Stomach (tissue), 9 donors: Measurements from ENCODE around the gene FAM3A. TPM values are rescaled to one million over a fixed set of nuclear protein-coding genes. Genes with fewer than 3 reads are reported as not detected.

Experiments used
- DNase-seq, 2 donors: peaks; one replicate each; pipeline versions ENCODE4 v3.0.0 to v3.0.0-alpha.2; 2013 to 2019
- H3K27ac ChIP-seq, 5 donors: fragments of 200-600 bp in 4 of 5; sonication (generic) in 4 of 5; one replicate each; pipeline ENCODE4 v1.5.1; 2013 to 2019; ENCODE audit warnings: mild to moderate bottlenecking in 1 of 5, moderate library complexity in 1 of 5
- H3K27me3 ChIP-seq, 3 donors: fragments of 200-600 bp; sonication (generic); one replicate each; pipeline ENCODE4 v1.5.1; 2017 to 2019; ENCODE audit warnings: mixed run types in 1 of 3
- H3K36me3 ChIP-seq, 4 donors: fragments of 200-600 bp; sonication (generic); 1 replicate in 3 of 4; 2 replicates in 1 of 4; pipeline ENCODE4 v1.5.1; 2016 to 2019
- H3K4me1 ChIP-seq, 4 donors: fragments of 200-600 bp; sonication (generic); one replicate each; pipeline ENCODE4 v1.5.1; 2016 to 2019
- H3K4me3 ChIP-seq, 4 donors: fragments of 200-600 bp; sonication (generic) in 3 of 4; one replicate each; pipeline ENCODE4 v1.5.1; 2016 to 2019; ENCODE audit warnings: mild to moderate bottlenecking in 1 of 4
- H3K9me3 ChIP-seq, 4 donors: fragments of 200-600 bp; sonication (generic); one replicate each; pipeline ENCODE4 v1.5.1; 2016 to 2019
- CTCF ChIP-seq, 7 experiments: fragments of 450-650 bp in 4 of 7; fragments of 200-600 bp in 3 of 7; sonication (generic) in 3 of 7; IDR thresholded peaks; one replicate each; pipeline ENCODE4 v1.5.1; 2016 to 2019; ENCODE audit warnings: antibody characterized with exemption in 7 of 7, control low read depth in 2 of 7, mild to moderate bottlenecking in 1 of 7
- EP300 ChIP-seq: sonication (generic); formaldehyde crosslinking; IDR thresholded peaks from one replicate; pipeline ENCODE4 v1.6.1; 2017; ENCODE audit warnings: antibody characterized with exemption
- POLR2A ChIP-seq, 4 donors: fragments of 450-650 bp; IDR thresholded peaks; one replicate each; pipeline ENCODE4 v1.6.1; 2016; ENCODE audit warnings: antibody characterized with exemption in 4 of 4, control low read depth in 2 of 4, mild to moderate bottlenecking in 1 of 4, moderate library complexity in 1 of 4
- POLR2AphosphoS5 ChIP-seq, 3 donors: sonication (generic); formaldehyde crosslinking; IDR thresholded peaks; one replicate each; pipeline ENCODE4 v1.6.1; 2016; ENCODE audit warnings: antibody characterized with exemption in 3 of 3
- WGBS, 5 donors: extraction: QIAGEN DNeasy Blood & Tissue Kit in 3 of 5; methylation state at CpG; one replicate each; pipeline versions ENCODE4 v1.1.5 to v1.1.7; 2013 to 2018; 5-methylcytosine and 5-hydroxymethylcytosine counted together
- intact Hi-C: fragments of 100-400 bp; cut with DNase I; formaldehyde crosslinking; loops from one replicate; pipeline ENCODE4 v1.15.1; 2023; ENCODE audit warnings: low total_unique reads
- polyA plus RNA-seq, 3 donors: library from polyadenylated mRNA; stranded (reverse); fragments of 200-250 nt; gene quantifications; one replicate each; pipeline ENCODE4 v1.2.3, GENCODE V29; 2013
- total RNA-seq, 5 donors: library from RNA; depleted of rRNA; stranded (reverse); fragments of >200 nt; gene quantifications; one replicate each; pipeline versions ENCODE4 v1.1.0 to v1.2.3, GENCODE V29; 2014 to 2016
- donor health status: healthy with polysubstance abuse.
- donor health status: Bipolar disorder and iron deficiency.
- donor health status: healthy.

The FAM3A gene
- total and polyA plus RNA-seq, 8 donors, result 21.9 to 61.7 (median 30.0) TPM

GRCh38 chrX:154467556-154467955 lies 48.5 kb downstream of the FAM3A start:
- Histone ChIP-seq H3K36me3 (peaks cover 3 to 100% (median 90%) of the 10 kb centered on the region in 4 donors), H3K27me3 (no peaks in the 10 kb centered on the region), H3K4me1 (no peaks in the 10 kb centered on the region), H3K27ac (no peak overlapping the region), H3K4me3 (no peak overlapping the region), H3K9me3 (no peaks in the 10 kb centered on the region)
- no peak for TF ChIP-seq CTCF (IDR thresholded peaks at IDR 0.05)
- 91 to 97% (median 96%) methylated on average over 5 to 21 of the region's 21 CpGs for WGBS, 5 donors
- intact Hi-C loops, result no loop called here
- no peak for DNase-seq

- DNase-seq, result no peak
- H3K36me3 ChIP-seq, result peaks cover 3 to 100% (median 91%) of the 10 kb centered on the region in 4 donors
- H3K27ac ChIP-seq, result no peak overlapping the region
- H3K9me3 ChIP-seq, result no peaks in the 10 kb centered on the region
- no peak overlapping the region for H3K4me3 ChIP-seq
- 93 to 100% (median 96%) methylated on average over 4 to 15 of the region's 15 CpGs for WGBS, 5 donors
- intact Hi-C loops, result no loop called here
- H3K27me3 ChIP-seq, result no peaks in the 10 kb centered on the region
- TF ChIP-seq CTCF (IDR thresholded peaks at IDR 0.05) (no peak), POLR2AphosphoS5 (IDR thresholded peaks at IDR 0.05) (no peak), POLR2A (IDR thresholded peaks at IDR 0.05) (no peak), EP300 (no peak)
- no peaks in the 10 kb centered on the region for H3K4me1 ChIP-seq
These were observed 49.1 kb downstream of the FAM3A start for GRCh38 chrX:154466907-154467306.

- Histone ChIP-seq H3K4me1 (no peaks in the 10 kb centered on the region), H3K9me3 (no peaks in the 10 kb centered on the region), H3K36me3 (peaks cover 3 to 100% (median 87%) of the 10 kb centered on the region in 4 donors), H3K4me3 (no peak overlapping the region), H3K27me3 (no peaks in the 10 kb centered on the region), H3K27ac (no peak overlapping the region)
- DNase-seq, result no peak
- intact Hi-C loops, result no loop called here
- TF ChIP-seq CTCF (IDR thresholded peaks at IDR 0.05) (no peak), EP300 (no peak)
- 91 to 100% (median 93%) methylated on average over 4 to 32 of the region's 32 CpGs for WGBS, 5 donors
These were observed 50.0 kb downstream of the FAM3A start for GRCh38 chrX:154466036-154466435.

GRCh38 chrX:154465601-154466000 lies 50.4 kb downstream of the FAM3A start:
- 82 to 92% (median 90%) methylated on average over 3 to 14 of the region's 14 CpGs; no CpG with 5 or more reads in 1 of the 5 donors for WGBS, 5 donors
- H3K4me1 ChIP-seq, result no peaks in the 10 kb centered on the region
- no peaks in the 10 kb centered on the region for H3K27me3 ChIP-seq
- TF ChIP-seq POLR2AphosphoS5 (IDR thresholded peaks at IDR 0.05) (no peak), POLR2A (IDR thresholded peaks at IDR 0.05) (no peak), EP300 (no peak), CTCF (IDR thresholded peaks at IDR 0.05) (no peak)
- no peaks in the 10 kb centered on the region for H3K9me3 ChIP-seq
- H3K36me3 ChIP-seq, result peaks cover 3 to 100% (median 84%) of the 10 kb centered on the region in 4 donors
- H3K27ac ChIP-seq, result no peak overlapping the region
- H3K4me3 ChIP-seq, result no peak overlapping the region
- intact Hi-C loops, result no loop called here
- DNase-seq, result no peak
